OCI-LY3 (cell line): Measurements from ENCODE around the gene PDK1.
"Not testable (repeated sequence)": the region's sequence is repeated elsewhere in the genome, so short reads cannot be mapped to it uniquely, and the experiment has no call there.

Experiments
- H2AFZ ChIP-seq: fragments of 200-600, 300-600 bp; shearing (Covaris generic); 2 replicates; pipeline ENCODE4 v1.6.0; 2014; ENCODE audit warnings: antibody characterized with exemption, low read depth, low read length
- H3K27ac ChIP-seq: fragments of 200-600, 300-600 bp; sonication (generic); 2 replicates; pipeline ENCODE4 v1.5.1; 2014; ENCODE audit warnings: mild to moderate bottlenecking, low read length, moderate library complexity, mixed read lengths
- H3K27me3 ChIP-seq: fragments of 200-600, 300-600 bp; sonication (generic); 2 replicates; pipeline ENCODE4 v1.6.1; 2014; ENCODE audit warnings: low read depth, low read length, mixed read lengths
- H3K36me3 ChIP-seq: fragments of 200-600, 300-600 bp; sonication (generic); replicated peaks from 2 replicates; pipeline ENCODE3; 2014; ENCODE audit warnings: low read depth, low read length, mixed read lengths
- H3K4me1 ChIP-seq: fragments of 300-600, 200-600 bp; sonication (generic); 2 replicates; pipeline ENCODE4 v1.6.1; 2014; ENCODE audit warnings: low read length, mixed read lengths
- H3K4me2 ChIP-seq: fragments of 200-600, 300-600 bp; sonication (generic); 2 replicates; pipeline ENCODE4 v1.6.1; 2014; ENCODE audit warnings: low read length, mixed read lengths
- H3K4me3 ChIP-seq: fragments of 300-600, 200-600 bp; sonication (generic); 2 replicates; pipeline ENCODE4 v1.5.1; 2014; ENCODE audit warnings: antibody characterized with exemption, mild to moderate bottlenecking, low read length, moderate library complexity
- H3K79me2 ChIP-seq: fragments of 300-600, 200-600 bp; shearing (Covaris generic); 2 replicates; pipeline ENCODE4 v1.6.1; 2014; ENCODE audit warnings: mild to moderate bottlenecking, low read length, mixed read lengths
- H3K9ac ChIP-seq: fragments of 300-600, 200-600 bp; shearing (Covaris generic); 2 replicates; pipeline ENCODE4 v1.6.0; 2014; ENCODE audit warnings: mild to moderate bottlenecking, low read length, moderate library complexity
- H3K9me3 ChIP-seq: fragments of 200-600, 300-600 bp; shearing (Covaris generic); 2 replicates; pipeline ENCODE4 v1.6.1; 2014; ENCODE audit warnings: low read length, mixed read lengths; ENCODE audit not compliant: insufficient read depth
- H4K20me1 ChIP-seq: fragments of 200-600, 300-600 bp; sonication (generic); 2 replicates; pipeline ENCODE4 v1.6.1; 2016; ENCODE audit warnings: low read length, mixed read lengths; ENCODE audit not compliant: insufficient read depth
- CTCF ChIP-seq: fragments of 200-600, 300-600 bp; sonication (generic); IDR thresholded peaks from 2 replicates; pipeline ENCODE4 v1.5.1; 2014; ENCODE audit warnings: antibody characterized with exemption, low read length, low read depth
- EZH2phosphoT487 ChIP-seq: fragments of 200-600 bp; shearing (Covaris generic); IDR thresholded peaks from 2 replicates; pipeline ENCODE4 v1.6.1; 2018; ENCODE audit warnings: antibody characterized with exemption, mixed run types, low read depth

Gene PDK1

GRCh38 chr2:172535119-172535518 is 20.8 kb upstream of the PDK1 start:
- no peak for TF ChIP-seq EZH2phosphoT487
- TF ChIP-seq CTCF: no peak
- no peaks in the 10 kb centered on the region for H3K79me2 ChIP-seq
- no peaks in the 10 kb centered on the region for H3K27me3 ChIP-seq
- no peaks in the 10 kb centered on the region for H3K4me1 ChIP-seq
- no peak overlapping the region for H3K4me2 ChIP-seq
- H2AFZ ChIP-seq: no peak overlapping the region
- no peak overlapping the region for H3K27ac ChIP-seq
- H3K36me3 ChIP-seq: no peaks in the 10 kb centered on the region
- peaks cover 18% of the 10 kb centered on the region; the same call in 1 of the 2 replicates for H3K9me3 ChIP-seq
- H3K9ac ChIP-seq: no peak overlapping the region
- H4K20me1 ChIP-seq: no peaks in the 10 kb centered on the region
- no peak overlapping the region for H3K4me3 ChIP-seq

- peaks cover 17% of the 10 kb centered on the region; the same call in 1 of the 2 replicates for H3K9me3 ChIP-seq
- H3K9ac ChIP-seq, H3K4me2 ChIP-seq, H3K27me3 ChIP-seq, H2AFZ ChIP-seq, H4K20me1 ChIP-seq, H3K27ac ChIP-seq, H3K79me2 ChIP-seq, H3K4me3 ChIP-seq, H3K4me1 ChIP-seq, H3K36me3 ChIP-seq: not testable (repeated sequence)
Measured at GRCh38 chr2:172537851-172538250, 18.0 kb upstream of the PDK1 start.

DNA sequence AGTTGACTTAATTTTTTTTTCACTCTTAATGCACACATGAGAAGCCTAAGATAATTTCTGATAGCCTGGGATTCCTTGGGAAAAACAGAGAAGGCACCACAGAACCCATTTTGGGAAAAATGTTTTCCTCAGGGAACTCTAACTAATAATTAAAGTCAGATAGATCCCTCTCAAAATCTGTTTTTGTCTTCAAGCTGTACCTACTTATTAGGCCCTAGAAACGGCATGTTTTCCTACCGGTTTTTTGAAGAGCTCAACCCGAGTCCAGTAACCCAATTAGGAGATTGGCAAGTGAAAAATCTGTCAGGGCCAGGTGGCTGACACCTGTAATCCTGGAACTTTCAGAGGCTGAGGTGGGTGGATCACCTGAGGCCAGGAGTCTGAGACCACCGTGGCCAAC is 16.1 kb upstream of the PDK1 start:
- H3K9me3 ChIP-seq: peaks cover 3% of the 10 kb centered on the region; the same call in 1 of the 2 replicates
- no peaks in the 10 kb centered on the region for H3K79me2 ChIP-seq
- H2AFZ ChIP-seq: no peak overlapping the region
- H3K27ac ChIP-seq: no peak overlapping the region
- H3K4me1 ChIP-seq: no peaks in the 10 kb centered on the region
- H3K36me3 ChIP-seq: no peaks in the 10 kb centered on the region
- H4K20me1 ChIP-seq: no peaks in the 10 kb centered on the region
- H3K4me2 ChIP-seq: no peak overlapping the region
- H3K9ac ChIP-seq: no peak overlapping the region
- H3K27me3 ChIP-seq: no peaks in the 10 kb centered on the region
- TF ChIP-seq EZH2phosphoT487 (no peak), CTCF (no peak)
- H3K4me3 ChIP-seq: no peak overlapping the region

DNA sequence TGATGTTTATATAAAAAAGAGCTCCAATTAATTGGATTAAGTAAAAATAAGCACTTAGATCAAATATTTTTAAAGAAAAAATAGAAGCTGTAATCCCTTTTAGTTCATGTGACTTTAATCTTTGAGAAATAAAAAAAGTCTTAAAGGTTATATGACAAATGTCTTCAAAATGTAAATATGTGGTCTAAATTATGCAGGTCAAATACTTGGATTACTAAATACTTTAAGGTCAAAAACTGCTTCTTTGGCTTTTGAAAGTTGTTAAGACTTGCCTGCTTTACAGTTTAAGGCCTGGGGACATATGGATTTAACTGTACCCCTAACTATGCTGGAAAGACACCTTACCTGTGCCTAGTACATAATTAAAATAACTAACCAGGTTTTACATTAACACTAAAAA is 15.5 kb upstream of the PDK1 start:
- no peaks in the 10 kb centered on the region for H3K4me1 ChIP-seq
- H3K27ac ChIP-seq: no peak overlapping the region
- H3K4me2 ChIP-seq: no peak overlapping the region
- H3K79me2 ChIP-seq: no peaks in the 10 kb centered on the region
- H3K4me3 ChIP-seq: no peak overlapping the region
- no peak overlapping the region for H3K9ac ChIP-seq
- H2AFZ ChIP-seq: no peak overlapping the region
- H4K20me1 ChIP-seq: no peaks in the 10 kb centered on the region
- no peaks in the 10 kb centered on the region for H3K27me3 ChIP-seq
- no peaks in the 10 kb centered on the region for H3K36me3 ChIP-seq
- H3K9me3 ChIP-seq: peaks cover 3% of the 10 kb centered on the region; the same call in 1 of the 2 replicates
- TF ChIP-seq EZH2phosphoT487: no peak
- no peak for TF ChIP-seq CTCF
